HG02623 (cell line): ENCODE data around the gene CSMD2.
"Not testable (repeated sequence)": the region's sequence is repeated elsewhere in the genome, so short reads cannot be mapped to it uniquely, and the experiment has no call there.

Experiments
- ATAC-seq: cut with Tn5 transposase; IDR thresholded peaks from one replicate; pipeline ENCODE4 v1.9.1; 2021; ENCODE audit warnings: moderate library complexity; ENCODE audit not compliant: unreplicated experiment

CSMD2 gene

DNA sequence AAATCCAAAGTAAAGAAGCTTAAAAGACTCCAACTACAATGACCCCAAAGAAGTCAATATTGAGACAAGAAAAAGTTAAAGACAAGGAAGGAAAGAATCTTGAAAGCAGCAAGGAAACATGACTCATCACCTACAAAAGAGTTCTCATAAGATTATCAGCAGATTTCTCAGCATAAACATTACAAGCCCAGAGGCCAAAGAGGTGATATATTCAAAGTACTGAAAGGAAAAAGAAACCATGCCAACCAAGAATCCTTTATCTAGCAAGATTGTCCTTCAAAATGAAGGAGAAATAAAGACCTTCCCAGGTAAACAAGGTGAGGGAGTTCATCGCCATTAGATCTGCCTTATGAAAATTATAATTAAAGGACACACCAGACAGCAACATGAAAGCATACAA, 49.8 kb downstream of the CSMD2 start:
- ATAC-seq: no peak

DNA sequence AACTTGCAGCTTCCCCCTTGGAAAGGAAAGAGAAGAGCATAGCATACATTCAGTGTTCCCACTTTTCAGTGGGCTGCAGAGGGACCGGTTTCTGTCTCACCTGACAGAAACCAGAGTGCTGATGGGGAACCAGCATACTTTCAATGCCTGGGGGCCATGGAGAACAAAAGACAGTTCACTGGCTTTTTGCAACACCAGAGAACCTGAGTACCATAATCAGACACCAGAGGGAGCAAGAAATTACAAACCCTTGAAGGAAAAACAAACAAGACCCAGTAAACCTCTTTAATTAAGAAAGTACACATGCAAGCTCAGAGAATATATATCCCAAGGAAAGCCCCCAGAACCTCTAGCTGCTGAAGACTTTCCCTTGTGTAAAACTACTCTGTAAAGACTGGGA, 51.1 kb downstream of the CSMD2 start:
- no peak for ATAC-seq

DNA sequence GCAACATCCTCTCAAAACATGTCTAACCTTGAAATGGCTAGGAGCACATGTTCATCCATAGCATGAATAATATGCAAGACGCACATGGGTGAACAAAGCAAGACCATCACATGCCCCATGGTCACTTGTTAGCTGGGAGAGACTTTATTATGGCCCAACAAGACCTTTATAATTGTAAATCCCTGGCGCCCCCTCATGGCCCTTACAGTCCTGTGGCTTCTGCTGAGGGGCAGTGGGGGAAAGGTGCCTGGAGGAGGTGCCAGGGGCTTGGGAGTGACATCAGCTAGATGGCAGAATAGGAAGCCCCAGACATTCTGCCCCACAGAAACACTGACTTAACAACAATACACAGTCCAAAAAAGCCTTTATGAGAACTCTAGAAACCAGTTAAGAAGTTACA, 51.7 kb downstream of the CSMD2 start:
- no peak for ATAC-seq

DNA sequence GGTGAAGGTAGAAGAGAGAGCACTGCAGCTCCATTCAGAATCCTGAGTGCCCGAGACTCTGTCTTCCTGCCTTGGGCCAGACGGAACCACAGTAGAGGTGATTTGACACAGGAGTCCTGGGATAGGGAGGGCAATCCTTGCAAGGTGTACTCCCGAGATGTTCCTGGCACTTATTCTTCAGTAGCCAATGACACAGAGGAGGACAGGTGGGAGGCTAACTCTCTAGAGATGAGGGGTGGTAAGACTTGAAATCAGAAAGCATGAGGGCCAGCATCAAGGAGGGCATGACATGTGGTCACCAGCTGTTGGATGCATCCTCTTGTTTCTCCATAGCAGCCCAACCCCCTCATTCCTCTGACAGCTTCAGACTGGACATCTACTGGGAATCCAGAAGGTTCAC, 56.3 kb downstream of the CSMD2 start:
- ATAC-seq: no peak

GRCh38 chr1:34108269-34108668, 56.8 kb downstream of the CSMD2 start:
- ATAC-seq: no peak

- ATAC-seq: no peak
Observed at GRCh38 chr1:34101151-34101550, 63.9 kb downstream of the CSMD2 start.

DNA sequence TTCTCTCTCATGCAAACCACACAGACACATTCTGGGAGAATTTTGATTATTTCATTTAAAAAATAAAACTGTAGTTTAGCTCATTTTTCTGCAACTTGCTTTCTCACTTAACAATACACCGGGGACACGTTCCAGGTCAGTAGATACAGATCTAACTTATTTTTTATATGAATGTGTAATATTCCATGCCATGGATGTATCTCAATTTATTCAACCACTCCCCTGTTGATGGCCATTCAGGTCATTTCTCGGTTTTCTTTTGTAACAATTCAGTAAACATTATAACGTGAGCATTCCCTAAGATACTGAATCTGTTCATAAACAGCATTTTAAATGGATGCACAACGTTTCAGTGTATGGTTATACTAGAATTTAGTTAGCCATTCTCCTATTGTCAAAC, 64.7 kb downstream of the CSMD2 start:
- no peak for ATAC-seq

- ATAC-seq: not testable (repeated sequence)
Observed at GRCh38 chr1:34092399-34092798, 72.6 kb downstream of the CSMD2 start.

DNA sequence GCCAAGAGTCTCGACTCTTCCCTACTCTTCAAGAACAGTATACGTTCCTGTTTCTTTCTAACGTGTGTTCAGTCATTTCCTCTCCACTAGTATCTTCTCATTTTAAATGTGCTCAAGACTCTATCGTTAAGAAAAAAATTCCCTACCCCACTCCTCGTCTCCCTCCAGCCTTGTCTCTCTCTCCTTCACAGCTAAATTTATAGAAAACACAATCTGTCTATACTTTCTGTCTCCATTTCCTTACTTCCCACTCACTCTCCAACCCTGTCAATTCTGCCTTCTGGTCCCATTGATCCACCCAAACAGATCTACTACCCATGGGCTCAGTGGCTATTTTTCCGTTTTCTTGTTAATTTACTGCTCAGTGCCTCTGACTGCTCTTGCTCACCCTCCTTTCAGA, 75.3 kb downstream of the CSMD2 start:
- no peak for ATAC-seq

- ATAC-seq: no peak
Observed at GRCh38 chr1:34087986-34088385, 77.0 kb downstream of the CSMD2 start.

DNA sequence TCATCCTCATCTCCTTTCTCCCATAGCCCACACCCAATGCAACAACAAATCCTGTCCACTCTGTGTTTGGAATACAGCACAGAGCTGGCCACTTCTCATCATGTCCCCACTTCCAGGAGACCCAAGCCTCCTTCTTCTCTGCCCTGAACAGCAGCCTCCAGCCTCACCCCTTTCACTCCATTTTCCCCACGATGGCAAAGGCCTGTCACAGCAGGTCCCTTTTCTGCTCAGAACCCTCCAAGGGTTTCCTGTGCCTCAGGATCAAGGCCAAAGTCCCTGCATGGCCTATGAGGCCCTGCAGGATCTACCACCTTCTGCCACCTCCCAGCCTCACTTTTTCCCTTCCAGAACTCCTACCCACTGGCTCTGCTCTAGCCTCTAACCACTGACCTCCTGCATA, 78.5 kb downstream of the CSMD2 start:
- ATAC-seq: no peak

GRCh38 chr1:34083974-34084373, 81.1 kb downstream of the CSMD2 start:
- no peak for ATAC-seq

- not testable (repeated sequence) for ATAC-seq
Observed at GRCh38 chr1:34082085-34082670, 82.9 kb downstream of the CSMD2 start.

DNA sequence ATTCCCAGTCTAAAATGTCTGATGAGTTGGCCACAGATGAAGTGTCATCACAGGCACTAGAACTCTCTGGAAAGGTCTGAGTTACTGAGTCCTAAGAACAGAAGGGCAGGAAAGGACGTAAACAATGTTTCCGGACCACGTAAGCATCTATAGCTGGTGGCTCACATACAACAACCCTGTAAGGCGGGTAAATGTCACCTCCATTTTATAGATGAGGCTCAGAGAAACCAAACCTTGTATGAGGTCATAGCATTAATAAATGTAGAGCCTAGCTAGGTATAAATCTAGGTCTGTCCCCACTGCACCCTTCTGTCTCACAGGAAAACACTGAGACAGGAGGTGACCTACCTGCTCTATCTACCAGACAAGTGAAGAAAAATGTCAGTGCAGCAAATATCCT, 86.6 kb downstream of the CSMD2 start:
- ATAC-seq: no peak

DNA sequence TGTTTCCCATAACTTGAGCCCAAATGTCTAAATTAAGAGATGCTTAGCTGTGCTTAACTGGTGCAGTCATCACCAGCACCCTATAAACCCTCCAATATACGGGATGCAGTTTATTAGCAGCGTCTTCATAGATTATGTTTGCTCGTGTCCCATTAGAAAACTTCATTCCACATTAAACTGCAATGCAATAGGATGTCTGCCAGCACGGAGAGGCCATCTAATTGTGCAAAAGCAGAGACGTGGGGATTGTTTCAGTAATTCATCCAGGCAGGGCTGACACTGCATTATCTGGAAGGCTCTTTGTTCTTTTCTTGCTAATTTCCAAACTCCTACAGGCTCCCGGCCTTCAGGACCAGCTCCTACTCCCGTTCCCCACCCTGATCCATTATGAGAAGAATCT, 89.5 kb downstream of the CSMD2 start:
- no peak for ATAC-seq

DNA sequence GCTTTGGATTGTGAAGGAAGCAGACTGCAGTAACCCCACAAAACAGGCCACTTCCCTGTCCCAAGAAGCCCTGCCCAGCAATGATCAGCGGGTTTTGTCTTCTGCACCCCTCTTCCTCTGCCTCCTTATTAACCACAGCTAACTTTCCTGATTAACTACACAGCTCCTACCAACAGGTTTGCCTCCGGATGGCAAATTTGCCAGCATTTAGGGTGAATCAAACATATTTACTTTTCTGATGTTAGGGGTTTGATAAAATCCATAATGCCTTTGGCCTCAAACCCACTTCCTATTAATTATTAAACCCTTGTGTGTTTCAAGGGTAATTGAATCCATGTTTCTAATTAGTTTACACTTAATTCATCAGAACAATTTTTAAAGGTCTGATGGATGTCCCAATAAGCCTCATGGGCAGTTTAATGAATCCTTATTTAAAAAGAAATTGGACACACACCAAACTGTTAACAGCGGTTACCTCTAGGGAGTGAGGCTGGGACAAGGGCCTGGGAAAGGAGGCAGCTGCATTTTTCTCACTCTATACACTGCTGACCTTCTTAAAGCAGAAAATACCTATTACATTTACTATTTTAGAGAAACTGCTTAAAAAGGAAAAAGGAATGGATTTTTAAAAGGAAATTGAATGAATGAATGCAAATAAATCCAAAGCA, 91.9 kb downstream of the CSMD2 start:
- ATAC-seq: no peak

GRCh38 chr1:34070201-34070836, 94.7 kb downstream of the CSMD2 start:
- ATAC-seq: no peak

- no peak for ATAC-seq
Observed at GRCh38 chr1:34066981-34067603, 97.9 kb downstream of the CSMD2 start.

DNA sequence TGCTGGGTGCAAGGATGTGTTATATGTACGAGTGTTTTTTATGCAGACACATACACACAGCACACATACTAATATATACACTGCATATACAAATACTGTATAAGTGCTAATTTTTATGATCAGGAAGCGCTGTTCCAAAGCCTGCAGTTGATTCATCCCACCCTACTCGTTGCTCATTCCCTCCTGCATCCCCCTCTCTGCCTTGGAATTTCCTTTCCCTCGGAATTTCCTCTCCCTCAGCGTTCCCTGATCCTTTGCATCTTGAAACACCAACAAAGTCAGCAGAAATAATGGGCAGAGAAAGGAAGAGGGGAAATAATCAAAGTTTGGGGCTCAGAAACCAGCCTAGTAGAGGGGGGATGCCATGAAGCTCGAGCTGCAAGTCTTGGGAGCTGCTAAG, 98.9 kb downstream of the CSMD2 start:
- no peak for ATAC-seq

DNA sequence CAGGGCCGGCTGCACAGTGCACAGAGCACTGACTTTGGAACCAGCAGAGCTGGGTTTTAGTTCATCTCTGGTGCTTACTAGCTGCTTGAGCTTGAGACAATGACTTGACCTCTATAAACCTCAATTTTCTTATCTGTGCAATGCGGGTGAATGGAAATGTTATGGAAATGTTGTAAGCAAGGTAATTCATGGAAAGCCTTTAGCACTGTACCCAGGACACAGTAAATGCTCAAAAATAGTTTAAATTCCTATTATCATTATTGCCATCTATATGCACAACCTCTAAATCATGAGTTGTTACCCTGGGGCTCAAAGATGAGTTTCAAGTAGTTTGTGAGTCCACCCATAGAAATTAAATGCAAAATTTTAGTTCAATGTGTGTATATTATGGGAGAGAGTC, 99.5 kb downstream of the CSMD2 start:
- ATAC-seq: no peak

GRCh38 chr1:34060901-34061415, 104.1 kb downstream of the CSMD2 start:
- ATAC-seq: no peak

DNA sequence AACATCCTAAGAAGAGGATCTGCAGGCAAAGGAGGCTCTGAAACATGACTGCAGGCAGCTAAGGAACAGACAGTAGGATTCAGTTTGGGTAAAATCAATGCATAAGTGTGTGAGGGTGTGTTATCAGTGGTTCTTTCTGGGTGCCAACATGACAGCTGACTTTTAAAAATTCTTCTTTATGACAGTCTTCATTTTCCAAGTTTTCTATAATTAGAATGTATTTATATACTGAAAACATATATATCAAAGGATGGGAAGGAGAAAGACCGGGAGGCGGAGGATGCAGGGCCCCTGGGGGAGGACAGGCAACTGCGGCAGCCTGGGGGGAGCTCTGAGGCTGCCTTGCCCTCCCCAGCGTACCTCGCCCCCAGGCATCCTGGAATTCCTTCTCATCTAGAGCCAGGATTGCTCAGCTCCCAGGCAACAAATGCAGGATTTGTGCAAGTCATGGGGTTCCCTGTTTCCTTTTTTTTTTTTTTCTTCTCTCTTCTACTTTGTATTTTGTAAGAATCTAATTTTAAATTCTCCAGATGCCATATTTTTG, 104.8 kb downstream of the CSMD2 start:
- ATAC-seq: no peak
